ENCODE data around the gene BTBD16.

DNA sequence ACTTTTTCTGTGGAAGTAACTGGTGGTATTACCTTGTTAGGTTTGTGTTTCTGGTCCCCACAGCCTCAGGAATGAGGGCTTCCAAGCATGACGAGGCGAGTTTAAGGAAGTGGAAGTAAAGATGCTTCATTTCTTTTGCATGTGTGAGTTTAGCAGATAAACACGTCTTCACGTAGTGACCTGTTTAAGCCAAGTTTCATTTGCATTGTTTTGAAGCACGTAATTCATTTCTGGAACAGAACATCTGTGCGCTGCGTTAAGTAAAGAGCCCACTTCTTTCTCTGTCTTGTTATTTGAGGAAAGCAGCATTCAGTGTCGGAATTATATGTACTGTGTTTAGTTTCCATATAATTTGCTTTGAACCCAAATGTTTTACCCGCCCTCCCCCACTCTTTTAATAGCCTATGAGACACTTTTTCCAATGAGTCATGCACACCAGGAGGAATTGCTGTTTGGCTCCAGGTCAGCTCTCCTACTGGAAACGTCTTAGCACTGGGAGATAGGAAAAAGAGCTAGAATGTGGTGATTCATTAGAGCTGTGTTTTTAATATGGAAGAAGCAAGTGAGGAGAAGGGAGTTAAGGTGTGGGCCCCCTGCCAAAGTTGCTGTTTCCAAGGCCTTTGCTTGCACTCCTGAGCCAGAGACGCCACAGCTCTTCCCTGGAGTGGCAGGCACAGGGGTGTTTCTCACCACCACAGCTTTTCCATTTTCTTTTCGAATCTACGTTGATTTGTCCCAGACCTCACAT lies 36.7 kb downstream of the BTBD16 start:
- TF ChIP-seq, protein P1, sequence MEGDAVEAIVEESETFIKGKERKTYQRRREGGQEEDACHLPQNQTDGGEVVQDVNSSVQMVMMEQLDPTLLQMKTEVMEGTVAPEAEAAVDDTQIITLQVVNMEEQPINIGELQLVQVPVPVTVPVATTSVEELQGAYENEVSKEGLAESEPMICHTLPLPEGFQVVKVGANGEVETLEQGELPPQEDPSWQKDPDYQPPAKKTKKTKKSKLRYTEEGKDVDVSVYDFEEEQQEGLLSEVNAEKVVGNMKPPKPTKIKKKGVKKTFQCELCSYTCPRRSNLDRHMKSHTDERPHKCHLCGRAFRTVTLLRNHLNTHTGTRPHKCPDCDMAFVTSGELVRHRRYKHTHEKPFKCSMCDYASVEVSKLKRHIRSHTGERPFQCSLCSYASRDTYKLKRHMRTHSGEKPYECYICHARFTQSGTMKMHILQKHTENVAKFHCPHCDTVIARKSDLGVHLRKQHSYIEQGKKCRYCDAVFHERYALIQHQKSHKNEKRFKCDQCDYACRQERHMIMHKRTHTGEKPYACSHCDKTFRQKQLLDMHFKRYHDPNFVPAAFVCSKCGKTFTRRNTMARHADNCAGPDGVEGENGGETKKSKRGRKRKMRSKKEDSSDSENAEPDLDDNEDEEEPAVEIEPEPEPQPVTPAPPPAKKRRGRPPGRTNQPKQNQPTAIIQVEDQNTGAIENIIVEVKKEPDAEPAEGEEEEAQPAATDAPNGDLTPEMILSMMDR (IDR thresholded peaks at IDR 0.05): no peak
- no peak for TF ChIP-seq EZH2 (IDR thresholded peaks at IDR 0.05; ENCODE audit: borderline replicate concordance, insufficient read depth, low read depth, low read length, poor library complexity, severe bottlenecking)

Data from B cell (primary cell).